MCF 10A (cell line): ENCODE data around the gene MFAP3L. TPM values are rescaled to one million over a fixed set of nuclear protein-coding genes. Genes with fewer than 3 reads are reported as not detected.

ENCODE experiments used
- BruUV-seq: library from RNA; stranded (reverse); fragments of 400-500 nt; replicated peaks from 2 replicates; lab custom pipeline; 2021; lab: Mats Ljungman, UMichigan
- CTCF ChIA-PET: fragments of 300-600 bp; sonication (Branson Sonifier 250); formaldehyde crosslinking; extraction: SDS; loops from one replicate; lab custom pipeline; 2021; ENCODE audit warnings: antibody characterized with exemption, inconsistent platforms; lab: Yijun Ruan, JAX
- POLR2A ChIA-PET: fragments of 300-600, 350-650 bp; sonication (Branson Sonifier 250); formaldehyde crosslinking; extraction: SDS; loops from one replicate; lab custom pipeline; 2020; ENCODE audit warnings: antibody characterized with exemption, inconsistent platforms; lab: Yijun Ruan, JAX
- DNase-seq: peaks from one replicate; pipeline ENCODE4 v3.0.0-alpha.2; 2018; ENCODE audit not compliant: unreplicated experiment
- H3K27ac Mint-ChIP-seq: one replicate; pipeline ENCODE4 v1.8.0; 2022; ENCODE audit warnings: mild to moderate bottlenecking, low read depth, mixed read lengths; ENCODE audit not compliant: unreplicated experiment
- H3K27me3 Mint-ChIP-seq: one replicate; pipeline ENCODE4 v1.8.0; 2022; ENCODE audit warnings: mixed read lengths; ENCODE audit not compliant: insufficient read depth, unreplicated experiment
- H3K36me3 Mint-ChIP-seq: one replicate; pipeline ENCODE4 v1.8.0; 2022; ENCODE audit warnings: mild to moderate bottlenecking, moderate library complexity, mixed read lengths; ENCODE audit not compliant: insufficient read depth, unreplicated experiment
- H3K4me1 Mint-ChIP-seq: one replicate; pipeline ENCODE4 v1.8.0; 2022; ENCODE audit warnings: mixed read lengths; ENCODE audit not compliant: insufficient read depth, unreplicated experiment
- H3K4me3 Mint-ChIP-seq: one replicate; pipeline ENCODE4 v1.8.0; 2022; ENCODE audit warnings: mild to moderate bottlenecking, moderate library complexity, mixed read lengths; ENCODE audit not compliant: unreplicated experiment
- H3K9me3 Mint-ChIP-seq: one replicate; pipeline ENCODE4 v1.8.0; 2022; ENCODE audit warnings: mixed read lengths; ENCODE audit not compliant: unreplicated experiment
- intact Hi-C: fragments of 100-400 bp; cut with micrococcal nuclease; formaldehyde crosslinking; loops from 2 replicates; pipeline ENCODE4 v1.14.1; 2022
- total RNA-seq: library from RNA; stranded (reverse); gene quantifications from 2 replicates; pipeline ENCODE4 v1.2.3, GENCODE V29; 2022
- TF ChIP-seq, protein P1 (sequence below): fragments of 200-600 bp; IDR thresholded peaks from one replicate; pipeline ENCODE4 v1.8.0; 2022; ENCODE audit warnings: antibody characterized with exemption, mild to moderate bottlenecking; ENCODE audit not compliant: unreplicated experiment

MFAP3L gene
- total RNA-seq, 1 experiment from 2014 or later = 4.1 TPM

GRCh38 chr4:169963998-169964397 lies 62.2 kb downstream of the MFAP3L start:
- ChIA-PET POLR2A (interaction anchor here (0.8 kb wide), 1 partner anchor 64 kb away, joined by 4 read pairs; no protein-coding TSS in a partner anchor), CTCF (interaction anchor here (1.0 to 1.4 kb wide), 2 partner anchors 13 to 18 kb away, joined by 3 to 5 read pairs; no protein-coding TSS in a partner anchor)
- TF ChIP-seq, protein P1, sequence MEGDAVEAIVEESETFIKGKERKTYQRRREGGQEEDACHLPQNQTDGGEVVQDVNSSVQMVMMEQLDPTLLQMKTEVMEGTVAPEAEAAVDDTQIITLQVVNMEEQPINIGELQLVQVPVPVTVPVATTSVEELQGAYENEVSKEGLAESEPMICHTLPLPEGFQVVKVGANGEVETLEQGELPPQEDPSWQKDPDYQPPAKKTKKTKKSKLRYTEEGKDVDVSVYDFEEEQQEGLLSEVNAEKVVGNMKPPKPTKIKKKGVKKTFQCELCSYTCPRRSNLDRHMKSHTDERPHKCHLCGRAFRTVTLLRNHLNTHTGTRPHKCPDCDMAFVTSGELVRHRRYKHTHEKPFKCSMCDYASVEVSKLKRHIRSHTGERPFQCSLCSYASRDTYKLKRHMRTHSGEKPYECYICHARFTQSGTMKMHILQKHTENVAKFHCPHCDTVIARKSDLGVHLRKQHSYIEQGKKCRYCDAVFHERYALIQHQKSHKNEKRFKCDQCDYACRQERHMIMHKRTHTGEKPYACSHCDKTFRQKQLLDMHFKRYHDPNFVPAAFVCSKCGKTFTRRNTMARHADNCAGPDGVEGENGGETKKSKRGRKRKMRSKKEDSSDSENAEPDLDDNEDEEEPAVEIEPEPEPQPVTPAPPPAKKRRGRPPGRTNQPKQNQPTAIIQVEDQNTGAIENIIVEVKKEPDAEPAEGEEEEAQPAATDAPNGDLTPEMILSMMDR = no peak
- intact Hi-C loops = no loop called here
- Mint-ChIP-seq H3K36me3 (no peaks in the 10 kb centered on the region), H3K9me3 (no peaks in the 10 kb centered on the region), H3K27ac (no peak overlapping the region), H3K4me3 (no peak overlapping the region), H3K4me1 (no peaks in the 10 kb centered on the region), H3K27me3 (no peaks in the 10 kb centered on the region)
- peak; percentile 29 for DNase-seq
- no TSS peak for BruUV-seq

- H3K27ac Mint-ChIP-seq = no peak overlapping the region
- TF ChIP-seq, protein P1 = no peak
- no peak overlapping the region for H3K4me3 Mint-ChIP-seq
- H3K9me3 Mint-ChIP-seq = no peaks in the 10 kb centered on the region
- no peaks in the 10 kb centered on the region for H3K36me3 Mint-ChIP-seq
- POLR2A ChIA-PET = no interaction called here
- H3K4me1 Mint-ChIP-seq = no peaks in the 10 kb centered on the region
- intact Hi-C loops = no loop called here
- CTCF ChIA-PET = interaction anchor here (1.3 kb wide), 1 partner anchor 130 kb away, joined by 3 read pairs; no protein-coding TSS in a partner anchor
- no TSS peak for BruUV-seq
- H3K27me3 Mint-ChIP-seq = no peaks in the 10 kb centered on the region
- no peak for DNase-seq
Measured at GRCh38 chr4:169959254-169959653, 66.9 kb downstream of the MFAP3L start.

DNA sequence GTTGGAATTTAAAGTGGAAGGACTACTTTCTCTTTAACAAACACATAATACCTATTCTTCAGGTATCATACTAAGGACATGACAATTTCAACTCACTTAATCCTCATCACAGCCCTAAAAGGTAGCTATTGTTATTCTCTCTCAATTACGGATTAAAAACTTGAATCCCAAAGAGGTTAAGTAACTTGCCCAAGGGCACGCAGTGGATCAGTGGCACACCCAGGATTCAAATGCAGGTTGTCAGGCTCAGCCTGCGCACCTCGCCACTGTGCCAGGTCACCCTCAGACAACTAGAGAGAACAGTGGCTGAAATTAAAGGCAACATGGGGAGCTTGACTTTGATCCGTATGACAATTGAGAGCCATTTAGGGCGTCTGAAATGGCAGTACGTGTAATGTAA lies 67.6 kb downstream of the MFAP3L start:
- no peak overlapping the region for H3K27ac Mint-ChIP-seq
- H3K4me1 Mint-ChIP-seq = no peaks in the 10 kb centered on the region
- H3K9me3 Mint-ChIP-seq = no peaks in the 10 kb centered on the region
- H3K36me3 Mint-ChIP-seq = no peaks in the 10 kb centered on the region
- no peak overlapping the region for H3K4me3 Mint-ChIP-seq
- DNase-seq = no peak
- CTCF ChIA-PET = no interaction called here
- TF ChIP-seq, protein P1 = no peak
- H3K27me3 Mint-ChIP-seq = peaks cover under 1% of the 10 kb centered on the region
- no TSS peak for BruUV-seq
- POLR2A ChIA-PET = interaction anchor here (0.6 kb wide), 1 partner anchor 39 kb away, joined by 3 read pairs; no protein-coding TSS in a partner anchor
- intact Hi-C loops = no loop called here

DNA sequence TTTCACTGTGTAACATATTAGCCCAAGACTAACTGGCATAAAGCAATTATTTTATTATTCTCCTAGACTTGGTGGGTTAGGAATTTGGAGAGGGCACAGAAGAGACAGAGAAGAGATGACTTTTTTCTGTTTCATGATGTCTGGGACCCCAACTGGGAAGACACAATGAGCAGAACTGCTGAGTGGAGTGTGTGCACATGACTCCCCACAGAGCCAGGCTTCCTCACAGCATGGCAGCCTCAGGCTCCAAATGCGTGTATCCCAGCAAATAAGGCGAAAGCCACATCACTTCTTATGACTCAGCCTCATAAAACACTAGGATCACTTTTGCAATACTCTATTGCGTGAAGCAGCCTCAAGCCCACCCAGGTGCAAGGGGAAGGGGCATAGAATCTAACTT lies 68.4 kb downstream of the MFAP3L start:
- POLR2A ChIA-PET = interaction anchor here (0.7 kb wide), 1 partner anchor 131 kb away, joined by 3 read pairs; no protein-coding TSS in a partner anchor
- H3K27ac Mint-ChIP-seq = no peak overlapping the region
- CTCF ChIA-PET = no interaction called here
- H3K4me3 Mint-ChIP-seq = no peak overlapping the region
- intact Hi-C loops = no loop called here
- TF ChIP-seq, protein P1 = no peak
- no peaks in the 10 kb centered on the region for H3K4me1 Mint-ChIP-seq
- DNase-seq = peak; percentile 28
- H3K27me3 Mint-ChIP-seq = peaks cover 9% of the 10 kb centered on the region
- H3K36me3 Mint-ChIP-seq = no peaks in the 10 kb centered on the region
- H3K9me3 Mint-ChIP-seq = no peaks in the 10 kb centered on the region
- BruUV-seq = no TSS peak
